ENCODE results near the gene SOWAHC. TPM values are rescaled to one million over a fixed set of nuclear protein-coding genes. Genes with fewer than 3 reads are reported as not detected.
"Not testable (repeated sequence)": the region's sequence is repeated elsewhere in the genome, so short reads cannot be mapped to it uniquely, and the experiment has no call there.

SOWAHC gene
- total RNA-seq, 1 donor from 2014 or later, result 14.9 TPM

GRCh38 chr2:109638795-109639194 is 24.6 kb downstream of the SOWAHC start:
- no peak for DNase-seq (ENCODE audit: low read depth)
- TF ChIP-seq CTCF (IDR thresholded peaks at IDR 0.05; ENCODE audit: insufficient read depth, low read length, poor library complexity, severe bottlenecking), result no peak
- H3K27me3 ChIP-seq (ENCODE audit: control insufficient read depth, insufficient read depth, low read length), result no peaks in the 10 kb centered on the region
- H3K36me3 ChIP-seq (ENCODE audit: control insufficient read depth, insufficient read depth, low read length), result no peaks in the 10 kb centered on the region
- H3K4me3 ChIP-seq (ENCODE audit: low read depth, low read length), result no peak overlapping the region

GRCh38 chr2:109640000-109640399 is 25.8 kb downstream of the SOWAHC start:
- DNase-seq (ENCODE audit: low read depth); H3K27me3 ChIP-seq (ENCODE audit: control insufficient read depth, insufficient read depth, low read length); H3K36me3 ChIP-seq (ENCODE audit: control insufficient read depth, insufficient read depth, low read length); H3K4me3 ChIP-seq (ENCODE audit: low read depth, low read length): not testable (repeated sequence)

- Histone ChIP-seq H3K27me3 (ENCODE audit: control insufficient read depth, insufficient read depth, low read length) (no peaks in the 10 kb centered on the region), H3K4me3 (ENCODE audit: low read depth, low read length) (no peak overlapping the region), H3K36me3 (ENCODE audit: control insufficient read depth, insufficient read depth, low read length) (no peaks in the 10 kb centered on the region)
- DNase-seq (ENCODE audit: low read depth), result no peak
- no peak for TF ChIP-seq CTCF (IDR thresholded peaks at IDR 0.05; ENCODE audit: insufficient read depth, low read length, poor library complexity, severe bottlenecking)
Observed at GRCh38 chr2:109644571-109645275, 30.6 kb downstream of the SOWAHC start.

DNA sequence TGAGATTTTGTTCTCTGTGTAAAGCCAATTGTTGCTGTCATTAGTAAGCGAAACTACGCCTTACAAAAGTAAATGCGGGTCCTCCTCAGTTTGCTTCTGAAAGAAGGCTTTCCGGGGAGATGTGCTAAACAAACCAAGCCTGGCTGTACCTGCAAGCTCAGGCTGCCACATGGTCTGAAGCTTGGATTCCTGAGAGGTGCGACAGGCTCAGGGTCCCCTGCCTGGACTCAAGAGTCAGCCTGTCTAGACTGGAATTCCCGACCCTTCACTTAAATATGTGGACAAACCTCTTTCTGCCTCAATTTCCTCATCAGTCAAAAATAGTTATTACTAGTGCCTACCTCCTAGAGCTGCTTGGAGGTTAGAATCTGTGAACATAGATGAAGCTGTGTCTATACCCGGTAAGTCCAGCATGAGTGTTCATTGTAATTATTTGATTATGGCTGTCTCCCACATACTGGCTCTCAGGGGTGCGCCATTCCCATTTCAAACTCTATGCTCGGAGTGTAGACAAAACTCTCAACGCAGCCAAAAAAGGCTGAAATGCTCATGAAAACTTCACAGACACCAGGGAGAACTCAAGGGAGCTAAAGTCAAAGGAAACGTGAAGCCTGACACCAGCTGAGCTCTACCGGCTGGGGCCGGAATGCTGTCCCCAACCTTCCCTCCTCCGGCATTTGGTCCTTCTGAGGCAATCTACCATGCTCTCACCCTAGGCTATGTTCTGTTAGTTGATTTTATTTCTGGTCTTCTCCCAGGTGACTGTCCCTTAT is 31.4 kb downstream of the SOWAHC start:
- Histone ChIP-seq H3K4me3 (ENCODE audit: low read depth, low read length) (no peak overlapping the region), H3K27me3 (ENCODE audit: control insufficient read depth, insufficient read depth, low read length) (no peaks in the 10 kb centered on the region), H3K36me3 (ENCODE audit: control insufficient read depth, insufficient read depth, low read length) (no peaks in the 10 kb centered on the region)
- no peak for TF ChIP-seq CTCF (IDR thresholded peaks at IDR 0.05; ENCODE audit: insufficient read depth, low read length, poor library complexity, severe bottlenecking)
- DNase-seq (ENCODE audit: low read depth), result no peak

DNA sequence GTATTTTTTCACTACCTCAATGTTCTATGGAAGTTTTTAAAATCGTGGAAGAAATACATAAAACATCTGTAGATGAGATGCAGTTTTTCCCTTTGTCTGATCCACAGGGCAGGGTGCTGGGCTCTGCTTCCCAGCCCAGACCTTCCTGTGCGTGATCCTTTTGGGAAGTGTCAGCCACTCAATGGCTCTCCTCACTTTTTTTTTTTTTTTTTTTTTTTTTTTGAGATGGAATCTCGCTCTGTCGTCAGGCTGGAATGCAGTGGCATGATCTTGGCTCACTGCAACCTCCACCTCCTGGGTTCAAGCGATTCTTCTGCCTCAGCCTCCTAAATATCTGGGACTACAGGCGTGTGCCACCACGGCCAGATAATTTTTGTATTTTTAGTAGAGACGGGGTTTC is 32.8 kb downstream of the SOWAHC start:
- H3K36me3 ChIP-seq (ENCODE audit: control insufficient read depth, insufficient read depth, low read length), result no peaks in the 10 kb centered on the region
- H3K27me3 ChIP-seq (ENCODE audit: control insufficient read depth, insufficient read depth, low read length), result no peaks in the 10 kb centered on the region
- DNase-seq (ENCODE audit: low read depth), result no peak
- no peak for TF ChIP-seq CTCF (IDR thresholded peaks at IDR 0.05; ENCODE audit: insufficient read depth, low read length, poor library complexity, severe bottlenecking)
- no peak overlapping the region for H3K4me3 ChIP-seq (ENCODE audit: low read depth, low read length)

- no peaks in the 10 kb centered on the region for H3K27me3 ChIP-seq (ENCODE audit: control insufficient read depth, insufficient read depth, low read length)
- peak; percentile 60 for DNase-seq (ENCODE audit: low read depth)
- H3K36me3 ChIP-seq (ENCODE audit: control insufficient read depth, insufficient read depth, low read length), result no peaks in the 10 kb centered on the region
- no peak for TF ChIP-seq CTCF (IDR thresholded peaks at IDR 0.05; ENCODE audit: insufficient read depth, low read length, poor library complexity, severe bottlenecking)
- no peak overlapping the region for H3K4me3 ChIP-seq (ENCODE audit: low read depth, low read length)
Observed at GRCh38 chr2:109647636-109648035, 33.5 kb downstream of the SOWAHC start.

All from kidney epithelial cell (primary cell).